Liver (tissue), 9 donors: ENCODE results near the gene GFPT2. TPM values are rescaled to one million over a fixed set of nuclear protein-coding genes. Genes with fewer than 3 reads are reported as not detected.

Experiments used
- DNase-seq: peaks from one replicate; pipeline ENCODE4 v3.0.0-alpha.2; 2017; ENCODE audit warnings: low spot score
- H3K27ac ChIP-seq, 2 donors: one replicate each; pipeline ENCODE4 v1.7.0; 2013; ENCODE audit warnings: inconsistent platforms in 2 of 2, low read length in 2 of 2, control low read depth in 1 of 2, low read depth in 1 of 2, mild to moderate bottlenecking in 1 of 2
- H3K27me3 ChIP-seq, 4 donors: one replicate each; pipeline versions ENCODE4 v1.6.1 to v1.7.0; 2013; ENCODE audit warnings: low read length in 3 of 4, inconsistent platforms in 1 of 4, mild to moderate bottlenecking in 1 of 4, moderate library complexity in 1 of 4; ENCODE audit not compliant: control insufficient read depth in 4 of 4, insufficient read depth in 4 of 4
- H3K36me3 ChIP-seq, 4 donors: one replicate each; pipeline versions ENCODE4 v1.6.1 to v1.7.0; 2013; ENCODE audit warnings: low read length in 3 of 4, mild to moderate bottlenecking in 3 of 4, low read depth in 1 of 4, moderate library complexity in 1 of 4; ENCODE audit not compliant: control insufficient read depth in 4 of 4, insufficient read depth in 3 of 4
- H3K4me1 ChIP-seq, 4 donors: one replicate each; pipeline versions ENCODE4 v1.6.1 to v1.7.0; 2013; ENCODE audit warnings: low read length in 3 of 4, mild to moderate bottlenecking in 3 of 4, moderate library complexity in 1 of 4; ENCODE audit not compliant: control insufficient read depth in 4 of 4, insufficient read depth in 4 of 4
- H3K4me3 ChIP-seq, 3 donors: one replicate each; pipeline versions ENCODE4 v1.6.1 to v1.7.0; 2013; ENCODE audit warnings: low read length in 3 of 3, control low read depth in 1 of 3, low read depth in 1 of 3, mild to moderate bottlenecking in 1 of 3
- H3K9ac ChIP-seq, 2 donors: one replicate each; pipeline ENCODE4 v1.7.0; 2013; ENCODE audit warnings: low read length in 2 of 2, mild to moderate bottlenecking in 2 of 2, moderate library complexity in 2 of 2, control low read depth in 1 of 2, low read depth in 1 of 2
- H3K9me3 ChIP-seq, 4 donors: one replicate each; pipeline versions ENCODE4 v1.6.1 to v1.7.0; 2013; ENCODE audit warnings: low read length in 3 of 4; ENCODE audit not compliant: control insufficient read depth in 4 of 4
- EGR1 ChIP-seq, 2 donors: IDR thresholded peaks; 2 replicates each; pipeline ENCODE4 v1.6.1; 2016 to 2018; ENCODE audit warnings: antibody characterized with exemption in 2 of 2, low read depth in 2 of 2
- FOXA1 ChIP-seq: IDR thresholded peaks from 2 replicates; pipeline ENCODE4 v1.6.1; 2016; ENCODE audit warnings: antibody characterized with exemption
- FOXA2 ChIP-seq: IDR thresholded peaks from 2 replicates; pipeline ENCODE4 v1.6.1; 2016; ENCODE audit warnings: antibody characterized with exemption
- GABPA ChIP-seq, 2 donors: IDR thresholded peaks in 1 of 2; conservative IDR thresholded peaks in 1 of 2; 2 replicates each; pipeline ENCODE4 v1.6.1; 2016; ENCODE audit warnings: antibody characterized with exemption in 2 of 2, mild to moderate bottlenecking in 1 of 2, moderate library complexity in 1 of 2
- HNF4A ChIP-seq, 2 donors: conservative IDR thresholded peaks; 2 replicates each; pipeline ENCODE4 v1.6.1; 2016; ENCODE audit warnings: antibody characterized with exemption in 2 of 2, mild to moderate bottlenecking in 2 of 2
- HNF4G ChIP-seq: IDR thresholded peaks from 2 replicates; pipeline ENCODE4 v1.6.1; 2016; ENCODE audit warnings: antibody characterized with exemption
- JUND ChIP-seq, 2 donors: IDR thresholded peaks; 2 replicates each; pipeline ENCODE4 v1.6.1; 2016; ENCODE audit warnings: antibody characterized with exemption in 2 of 2
- NR2F2 ChIP-seq: IDR thresholded peaks from 2 replicates; pipeline ENCODE4 v1.6.1; 2016; ENCODE audit warnings: antibody characterized with exemption
- RAD21 ChIP-seq, 2 donors: IDR thresholded peaks; 2 replicates each; pipeline ENCODE4 v1.6.1; 2016; ENCODE audit warnings: antibody characterized with exemption in 2 of 2, mild to moderate bottlenecking in 2 of 2
- SP1 ChIP-seq: IDR thresholded peaks from 2 replicates; pipeline ENCODE4 v1.6.1; 2018; ENCODE audit warnings: antibody characterized with exemption, mild to moderate bottlenecking
- YY1 ChIP-seq: IDR thresholded peaks from 2 replicates; pipeline ENCODE4 v1.6.1; 2016; ENCODE audit warnings: antibody characterized with exemption, mild to moderate bottlenecking
- WGBS: extraction: QIAGEN DNeasy Blood & Tissue Kit; methylation state at CpG from one replicate; pipeline ENCODE4 v1.1.7; 2013; 5-methylcytosine and 5-hydroxymethylcytosine counted together
- polyA plus RNA-seq, 2 donors: library from polyadenylated mRNA; stranded (reverse) in 1 of 2; unstranded in 1 of 2; fragments of 200-250 nt in 1 of 2; fragments of >200 nt in 1 of 2; fragmentation: Nextera tagmentation in 1 of 2; extraction: Ambion mirVana in 1 of 2; gene quantifications; one replicate each; pipeline versions ENCODE4 v1.2.1 to v1.2.3, GENCODE V29; 2013 to 2015
- total RNA-seq, 2 donors: library from RNA; depleted of rRNA; stranded (reverse); fragments of >200 nt; gene quantifications; one replicate each; pipeline ENCODE4 v1.2.3, GENCODE V29; 2014
- TF ChIP-seq, protein P1 (sequence below): IDR thresholded peaks from 2 replicates; pipeline ENCODE4 v1.6.1; 2016; ENCODE audit warnings: antibody characterized with exemption
- TF ChIP-seq, protein P2 (sequence below): IDR thresholded peaks from 2 replicates; pipeline ENCODE4 v1.6.1; 2016; ENCODE audit warnings: antibody characterized with exemption
- TF ChIP-seq, protein P3 (sequence below): IDR thresholded peaks from 2 replicates; pipeline ENCODE4 v1.6.1; 2016; ENCODE audit warnings: antibody characterized with exemption, mild to moderate bottlenecking
- TF ChIP-seq, protein P4 (sequence below): IDR thresholded peaks from 2 replicates; pipeline ENCODE4 v1.6.1; 2016; ENCODE audit warnings: antibody characterized with exemption
- donor health status: healthy.
- donor health status: healthy.
- donor health status: healthy.
- donor health status: healthy.
- donor health status: healthy.

GFPT2 gene
- total and polyA plus RNA-seq, 4 donors: 0.32 to 1.8 (median 0.54) TPM

DNA sequence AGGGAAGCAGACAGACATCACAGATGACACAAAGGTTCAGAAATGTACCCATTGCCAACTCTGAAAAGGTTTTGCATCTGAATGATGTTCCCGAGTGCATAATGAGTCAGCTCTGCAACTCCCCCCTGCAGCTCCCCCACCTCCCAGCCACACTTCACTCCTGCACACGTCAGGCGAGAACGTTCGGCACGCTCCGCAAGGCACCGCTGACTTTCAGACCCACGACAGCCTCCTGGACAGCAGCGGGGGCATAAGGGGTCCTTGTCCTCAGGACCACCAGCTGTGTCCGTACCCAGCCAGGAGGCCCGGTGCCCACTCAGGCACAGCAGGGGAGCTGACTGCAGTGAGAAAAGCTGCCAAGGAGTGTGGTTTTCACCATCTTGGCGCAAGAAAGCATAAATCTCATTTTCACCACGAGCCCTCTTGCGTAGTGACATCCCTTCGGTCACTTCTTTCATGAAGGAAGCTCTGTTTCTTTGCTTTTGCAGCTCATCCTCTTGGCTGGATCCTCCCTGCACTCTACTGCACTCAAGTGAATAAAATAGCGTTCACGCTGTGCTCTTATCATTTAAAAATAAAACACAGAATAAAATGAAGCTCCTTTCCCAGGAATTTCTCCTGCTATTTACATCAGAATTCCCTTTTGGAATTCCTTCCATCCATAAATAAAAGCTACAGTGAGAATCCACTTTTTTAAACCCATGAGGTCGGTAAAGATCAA is 9.9 kb downstream of the GFPT2 start (continued):
- TF ChIP-seq GABPA (IDR thresholded peaks at IDR 0.05 in 1 of 2, conservative IDR thresholded peaks at IDR 0.05 in 1 of 2) (no peak), NR2F2 (no peak), JUND (IDR thresholded peaks at IDR 0.05) (no peak), YY1 (no peak), RAD21 (IDR thresholded peaks at IDR 0.05) (no peak), EGR1 (IDR thresholded peaks at IDR 0.05; ENCODE audit: low read depth in 2 of 2) (no peak)

DNA sequence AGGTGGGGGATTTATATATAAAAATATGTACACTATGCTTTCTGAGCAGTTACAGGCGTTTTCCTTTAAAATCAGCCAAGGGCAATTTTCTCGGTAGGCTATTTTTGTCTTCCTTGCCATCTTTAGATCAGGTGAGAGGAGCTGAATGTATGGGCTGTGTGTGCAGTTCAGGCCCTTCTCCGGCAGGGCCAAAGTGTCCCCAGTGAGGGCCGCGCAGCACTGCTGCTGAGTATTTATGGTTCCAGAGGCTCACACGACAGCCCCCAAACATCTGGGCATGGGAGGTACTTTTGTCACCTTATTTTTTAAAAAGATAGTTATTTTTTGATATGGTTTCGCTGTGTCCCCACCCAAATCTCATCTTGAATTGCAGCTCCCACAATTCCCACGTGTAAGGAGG is 11.5 kb downstream of the GFPT2 start:
- no peaks in the 10 kb centered on the region for H3K36me3 ChIP-seq
- H3K27ac ChIP-seq: no peak overlapping the region
- no peak overlapping the region for H3K4me3 ChIP-seq
- H3K9me3 ChIP-seq: no peaks in the 10 kb centered on the region
- 94% methylated on average over 8 of the region's 8 CpGs for WGBS
- no peak overlapping the region for H3K9ac ChIP-seq
- DNase-seq: no peak
- no peak for TF ChIP-seq HNF4A (conservative IDR thresholded peaks at IDR 0.05)
- TF ChIP-seq, protein P1, sequence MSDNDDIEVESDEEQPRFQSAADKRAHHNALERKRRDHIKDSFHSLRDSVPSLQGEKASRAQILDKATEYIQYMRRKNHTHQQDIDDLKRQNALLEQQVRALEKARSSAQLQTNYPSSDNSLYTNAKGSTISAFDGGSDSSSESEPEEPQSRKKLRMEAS: no peak
- TF ChIP-seq, protein P2, sequence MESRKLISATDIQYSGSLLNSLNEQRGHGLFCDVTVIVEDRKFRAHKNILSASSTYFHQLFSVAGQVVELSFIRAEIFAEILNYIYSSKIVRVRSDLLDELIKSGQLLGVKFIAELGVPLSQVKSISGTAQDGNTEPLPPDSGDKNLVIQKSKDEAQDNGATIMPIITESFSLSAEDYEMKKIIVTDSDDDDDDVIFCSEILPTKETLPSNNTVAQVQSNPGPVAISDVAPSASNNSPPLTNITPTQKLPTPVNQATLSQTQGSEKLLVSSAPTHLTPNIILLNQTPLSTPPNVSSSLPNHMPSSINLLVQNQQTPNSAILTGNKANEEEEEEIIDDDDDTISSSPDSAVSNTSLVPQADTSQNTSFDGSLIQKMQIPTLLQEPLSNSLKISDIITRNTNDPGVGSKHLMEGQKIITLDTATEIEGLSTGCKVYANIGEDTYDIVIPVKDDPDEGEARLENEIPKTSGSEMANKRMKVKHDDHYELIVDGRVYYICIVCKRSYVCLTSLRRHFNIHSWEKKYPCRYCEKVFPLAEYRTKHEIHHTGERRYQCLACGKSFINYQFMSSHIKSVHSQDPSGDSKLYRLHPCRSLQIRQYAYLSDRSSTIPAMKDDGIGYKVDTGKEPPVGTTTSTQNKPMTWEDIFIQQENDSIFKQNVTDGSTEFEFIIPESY: no peak
- no peak for TF ChIP-seq NR2F2
- no peak for TF ChIP-seq HNF4G
- TF ChIP-seq FOXA2: no peak
- TF ChIP-seq SP1: no peak
- TF ChIP-seq JUND (IDR thresholded peaks at IDR 0.05): no peak
- no peak for TF ChIP-seq YY1
- no peak for TF ChIP-seq FOXA1
- no peak for TF ChIP-seq GABPA (IDR thresholded peaks at IDR 0.05 in 1 of 2, conservative IDR thresholded peaks at IDR 0.05 in 1 of 2)
- TF ChIP-seq, protein P3, sequence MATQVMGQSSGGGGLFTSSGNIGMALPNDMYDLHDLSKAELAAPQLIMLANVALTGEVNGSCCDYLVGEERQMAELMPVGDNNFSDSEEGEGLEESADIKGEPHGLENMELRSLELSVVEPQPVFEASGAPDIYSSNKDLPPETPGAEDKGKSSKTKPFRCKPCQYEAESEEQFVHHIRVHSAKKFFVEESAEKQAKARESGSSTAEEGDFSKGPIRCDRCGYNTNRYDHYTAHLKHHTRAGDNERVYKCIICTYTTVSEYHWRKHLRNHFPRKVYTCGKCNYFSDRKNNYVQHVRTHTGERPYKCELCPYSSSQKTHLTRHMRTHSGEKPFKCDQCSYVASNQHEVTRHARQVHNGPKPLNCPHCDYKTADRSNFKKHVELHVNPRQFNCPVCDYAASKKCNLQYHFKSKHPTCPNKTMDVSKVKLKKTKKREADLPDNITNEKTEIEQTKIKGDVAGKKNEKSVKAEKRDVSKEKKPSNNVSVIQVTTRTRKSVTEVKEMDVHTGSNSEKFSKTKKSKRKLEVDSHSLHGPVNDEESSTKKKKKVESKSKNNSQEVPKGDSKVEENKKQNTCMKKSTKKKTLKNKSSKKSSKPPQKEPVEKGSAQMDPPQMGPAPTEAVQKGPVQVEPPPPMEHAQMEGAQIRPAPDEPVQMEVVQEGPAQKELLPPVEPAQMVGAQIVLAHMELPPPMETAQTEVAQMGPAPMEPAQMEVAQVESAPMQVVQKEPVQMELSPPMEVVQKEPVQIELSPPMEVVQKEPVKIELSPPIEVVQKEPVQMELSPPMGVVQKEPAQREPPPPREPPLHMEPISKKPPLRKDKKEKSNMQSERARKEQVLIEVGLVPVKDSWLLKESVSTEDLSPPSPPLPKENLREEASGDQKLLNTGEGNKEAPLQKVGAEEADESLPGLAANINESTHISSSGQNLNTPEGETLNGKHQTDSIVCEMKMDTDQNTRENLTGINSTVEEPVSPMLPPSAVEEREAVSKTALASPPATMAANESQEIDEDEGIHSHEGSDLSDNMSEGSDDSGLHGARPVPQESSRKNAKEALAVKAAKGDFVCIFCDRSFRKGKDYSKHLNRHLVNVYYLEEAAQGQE: no peak
- TF ChIP-seq EGR1 (IDR thresholded peaks at IDR 0.05; ENCODE audit: low read depth in 2 of 2): no peak
- TF ChIP-seq, protein P4, sequence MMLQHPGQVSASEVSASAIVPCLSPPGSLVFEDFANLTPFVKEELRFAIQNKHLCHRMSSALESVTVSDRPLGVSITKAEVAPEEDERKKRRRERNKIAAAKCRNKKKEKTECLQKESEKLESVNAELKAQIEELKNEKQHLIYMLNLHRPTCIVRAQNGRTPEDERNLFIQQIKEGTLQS: no peak
- no peak for TF ChIP-seq RAD21 (IDR thresholded peaks at IDR 0.05)
- no peaks in the 10 kb centered on the region for H3K27me3 ChIP-seq
- H3K4me1 ChIP-seq: no peaks in the 10 kb centered on the region
